ENCODE measurements around the gene RBM15.

RBM15 gene

GRCh38 chr1:110338886-110339406 is at the start of gene RBM15:
TSS of gene RBM15 (plus strand) at chr1:110339377. CDS start at chr1:110339406, 29 bp downstream.
- peak; percentile 100 for DNase-seq

GRCh38 chr1:110291241-110292030 is 47.7 kb upstream of the RBM15 start:
- DNase-seq: no peak

GRCh38 chr1:110292031-110292741 is 47.0 kb upstream of the RBM15 start:
- DNase-seq: no peak

- no peak for DNase-seq
These were observed 45.5 kb upstream of the RBM15 start for GRCh38 chr1:110293601-110294104.

GRCh38 chr1:110294308-110294707 is 44.9 kb upstream of the RBM15 start:
- DNase-seq: no peak

- DNase-seq: no peak
These were observed 40.2 kb upstream of the RBM15 start for GRCh38 chr1:110298991-110299390.

GRCh38 chr1:110300412-110301085 is 38.6 kb upstream of the RBM15 start:
- DNase-seq: no peak

- no peak for DNase-seq
These were observed 36.3 kb upstream of the RBM15 start for GRCh38 chr1:110302836-110303235.

- DNase-seq: no peak
These were observed 33.2 kb upstream of the RBM15 start for GRCh38 chr1:110305900-110306420.

- no peak for DNase-seq
These were observed 31.8 kb upstream of the RBM15 start for GRCh38 chr1:110307239-110307974.

GRCh38 chr1:110308247-110308646 is 30.9 kb upstream of the RBM15 start:
- DNase-seq: no peak

GRCh38 chr1:110309139-110309538 is 30.0 kb upstream of the RBM15 start:
- DNase-seq: no peak

GRCh38 chr1:110309767-110310166 is 29.4 kb upstream of the RBM15 start:
- DNase-seq: no peak

GRCh38 chr1:110310300-110310699 is 28.9 kb upstream of the RBM15 start:
- DNase-seq: no peak

- DNase-seq: peak; percentile 77
These were observed 26.7 kb upstream of the RBM15 start for GRCh38 chr1:110312188-110313121.

- DNase-seq: no peak
These were observed 22.4 kb upstream of the RBM15 start for GRCh38 chr1:110316735-110317134.

GRCh38 chr1:110318046-110318445 is 21.1 kb upstream of the RBM15 start:
- no peak for DNase-seq

- no peak for DNase-seq
These were observed 19.6 kb upstream of the RBM15 start for GRCh38 chr1:110319332-110320167.

- no peak for DNase-seq
These were observed 19.0 kb upstream of the RBM15 start for GRCh38 chr1:110320168-110320518.

GRCh38 chr1:110321045-110321444 is 18.1 kb upstream of the RBM15 start:
- no peak for DNase-seq

Data from CD4-positive, alpha-beta T cell treated with Interleukin-21 for 1 hour (primary cell).